Stimulated activated CD4-positive, alpha-beta T cell treated with anti-CD3 and anti-CD28 coated beads, Interleukin-15, amount 100 ng/mL, for 1 hour (primary cell): Measurements from ENCODE around the gene ST6GALNAC5.
"Not testable (repeated sequence)": the region's sequence is repeated elsewhere in the genome, so short reads cannot be mapped to it uniquely, and the experiment has no call there.

ENCODE experiments used
- DNase-seq, 2 donors: peaks; one replicate each; pipeline ENCODE4 v3.0.0-alpha.2; 2020; ENCODE audit warnings: low read depth in 1 of 2, low spot score in 1 of 2

ST6GALNAC5 gene

DNA sequence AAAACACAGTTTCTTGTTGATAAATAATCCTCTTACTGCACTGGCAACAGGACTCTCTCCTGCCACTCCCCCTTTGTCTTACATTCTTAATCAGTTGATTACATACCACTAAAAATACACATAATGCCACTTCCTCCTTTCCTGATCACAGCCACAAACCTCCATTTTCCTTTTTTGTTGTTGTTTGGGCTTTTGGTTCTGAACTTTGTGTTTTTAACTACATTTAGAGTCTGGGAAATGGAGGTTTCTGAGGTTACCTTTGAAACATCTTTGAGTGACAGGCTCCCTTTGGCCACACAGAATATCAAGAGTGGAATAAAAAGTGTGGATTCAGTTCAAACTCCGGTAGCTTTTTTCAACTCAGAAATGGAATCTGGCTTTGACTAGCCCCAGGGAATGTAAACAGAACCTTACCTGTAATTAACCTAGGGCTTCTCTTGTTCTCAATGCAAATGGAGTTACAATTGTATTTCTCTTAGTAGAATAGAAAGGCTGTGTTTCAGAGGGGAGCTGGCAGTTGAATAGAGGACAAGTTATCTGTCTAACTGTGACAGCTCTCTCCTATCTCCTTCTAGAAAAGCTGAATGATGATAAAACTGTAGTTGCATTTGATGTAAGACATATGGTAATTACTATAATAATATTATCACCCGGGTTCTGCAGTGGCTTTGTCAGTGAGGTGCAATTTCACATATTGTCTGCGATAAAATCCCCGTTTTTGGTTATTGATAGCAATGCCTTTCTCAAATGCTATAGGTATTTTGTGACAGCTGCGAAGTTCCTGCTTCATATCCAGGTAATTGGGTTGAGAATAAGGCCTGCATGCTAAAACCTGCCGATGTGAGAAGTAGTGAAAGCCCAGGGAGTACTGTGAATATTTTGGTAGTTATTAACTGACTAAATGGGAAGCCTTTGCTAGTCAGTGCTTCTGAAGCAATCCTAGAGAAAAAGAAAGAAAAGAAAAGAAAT is 66.9 kb downstream of the ST6GALNAC5 start:
- DNase-seq, result no peak

DNA sequence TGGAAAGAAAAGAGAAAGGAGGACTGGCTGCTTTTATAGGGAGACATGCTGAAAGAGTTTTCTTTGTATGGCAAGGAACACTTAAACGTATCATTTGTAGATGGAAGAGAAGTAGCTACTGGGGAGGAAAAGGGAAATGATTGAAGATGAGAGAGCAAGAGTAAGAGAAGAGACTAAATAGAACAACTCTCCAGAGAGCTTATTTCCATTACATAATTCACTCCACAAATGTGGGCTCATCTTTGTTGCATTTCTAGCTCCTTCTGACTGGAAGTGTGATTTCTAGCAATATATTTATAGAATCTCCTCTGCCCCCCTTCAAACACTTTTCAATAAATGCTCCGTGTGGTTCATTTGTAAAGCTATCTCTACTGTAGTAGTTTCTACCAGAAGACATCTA is 71.0 kb downstream of the ST6GALNAC5 start:
- DNase-seq, result no peak

GRCh38 chr1:76939050-76939816 is 72.0 kb downstream of the ST6GALNAC5 start:
- no peak for DNase-seq

GRCh38 chr1:76939817-76940216 is 72.5 kb downstream of the ST6GALNAC5 start:
- DNase-seq, result no peak

- DNase-seq, result no peak
These were observed 73.5 kb downstream of the ST6GALNAC5 start for GRCh38 chr1:76940571-76941335.

GRCh38 chr1:76942549-76942948 is 75.3 kb downstream of the ST6GALNAC5 start:
- DNase-seq, result no peak

- DNase-seq, result no peak
These were observed 77.7 kb downstream of the ST6GALNAC5 start for GRCh38 chr1:76944942-76945341.

GRCh38 chr1:76948846-76949245 is 81.6 kb downstream of the ST6GALNAC5 start:
- no peak for DNase-seq

- DNase-seq, result no peak
These were observed 82.2 kb downstream of the ST6GALNAC5 start for GRCh38 chr1:76949503-76949902.

DNA sequence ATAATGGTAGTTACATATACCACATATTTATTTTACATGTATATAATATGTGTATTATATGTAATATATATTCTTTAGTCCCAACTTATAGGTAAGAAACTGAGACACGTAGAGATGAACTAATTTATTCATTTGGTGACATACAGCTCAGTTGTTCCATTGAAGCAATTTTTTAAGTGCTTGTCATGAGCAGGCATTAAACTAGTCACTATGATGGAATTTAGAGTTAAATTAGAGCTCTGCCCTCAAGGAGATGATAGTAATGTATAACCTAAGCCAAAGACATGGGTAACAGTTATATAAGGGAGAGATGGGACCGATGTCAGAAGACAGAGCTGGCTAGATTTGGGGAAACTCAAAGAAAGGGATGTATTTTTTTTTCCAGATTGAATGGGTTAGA is 83.0 kb downstream of the ST6GALNAC5 start:
- no peak for DNase-seq

GRCh38 chr1:76951153-76951552 is 83.9 kb downstream of the ST6GALNAC5 start:
- DNase-seq, result no peak

DNA sequence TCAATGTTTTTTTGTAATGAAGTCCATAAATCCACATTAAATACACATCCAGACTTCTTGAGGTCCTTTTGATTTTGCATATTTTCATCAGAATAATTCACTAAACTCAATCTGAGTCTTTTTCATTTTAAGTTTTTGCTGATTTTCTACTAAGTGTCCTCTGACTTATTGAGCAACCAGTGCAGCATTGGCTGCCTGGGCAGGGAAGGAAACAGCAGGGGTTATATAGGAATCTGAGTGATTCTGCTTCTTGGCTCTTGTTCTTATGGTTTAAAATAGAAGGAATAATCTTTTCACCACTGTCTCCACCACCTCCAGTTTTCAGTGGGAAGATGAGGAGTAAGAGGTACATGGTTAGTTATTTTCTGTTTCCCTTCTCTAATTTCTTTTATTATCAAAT is 88.4 kb downstream of the ST6GALNAC5 start:
- no peak for DNase-seq

DNA sequence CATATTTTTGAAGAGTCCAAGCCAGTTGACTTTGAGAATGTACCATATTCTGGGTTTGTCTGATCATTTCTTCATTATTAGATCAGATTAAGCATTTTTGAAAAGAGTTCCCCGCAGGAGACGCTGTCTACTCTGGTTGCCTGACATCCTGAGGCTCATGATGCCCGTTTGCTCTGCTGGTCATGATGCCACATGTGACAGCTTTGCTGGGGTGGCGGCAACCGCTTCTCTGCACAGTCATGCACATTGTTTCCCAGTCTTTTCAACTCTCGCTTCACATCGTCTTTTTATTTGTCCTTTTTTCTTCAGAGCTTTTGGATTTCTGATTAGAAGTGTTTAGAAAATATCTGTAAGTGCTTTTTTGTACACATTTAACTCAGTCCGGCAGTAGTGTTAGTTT is 90.7 kb downstream of the ST6GALNAC5 start:
- no peak for DNase-seq

- DNase-seq, result no peak
These were observed 91.5 kb downstream of the ST6GALNAC5 start for GRCh38 chr1:76958828-76959227.

GRCh38 chr1:76959556-76959955 is 92.3 kb downstream of the ST6GALNAC5 start:
- DNase-seq, result no peak

GRCh38 chr1:76961181-76961819 is 94.0 kb downstream of the ST6GALNAC5 start:
- DNase-seq, result no peak

DNA sequence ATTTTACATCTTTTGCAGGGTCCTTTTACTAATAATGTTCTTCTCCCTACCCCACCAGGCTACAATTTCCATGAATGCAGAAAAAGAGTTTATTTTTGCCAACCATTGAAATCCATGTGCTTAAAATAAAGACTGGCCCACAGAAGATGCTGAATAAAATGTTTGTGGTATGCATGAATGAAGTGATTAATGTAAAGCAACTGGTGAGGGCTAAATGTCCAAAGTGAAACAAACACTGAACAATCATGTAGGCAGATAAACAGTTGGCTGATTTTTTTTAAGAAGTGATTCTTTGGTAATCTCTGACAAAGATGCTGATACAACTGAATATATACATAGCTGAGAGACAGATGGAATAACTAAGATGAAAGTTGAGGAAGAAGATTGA is 94.5 kb downstream of the ST6GALNAC5 start:
- no peak for DNase-seq

DNA sequence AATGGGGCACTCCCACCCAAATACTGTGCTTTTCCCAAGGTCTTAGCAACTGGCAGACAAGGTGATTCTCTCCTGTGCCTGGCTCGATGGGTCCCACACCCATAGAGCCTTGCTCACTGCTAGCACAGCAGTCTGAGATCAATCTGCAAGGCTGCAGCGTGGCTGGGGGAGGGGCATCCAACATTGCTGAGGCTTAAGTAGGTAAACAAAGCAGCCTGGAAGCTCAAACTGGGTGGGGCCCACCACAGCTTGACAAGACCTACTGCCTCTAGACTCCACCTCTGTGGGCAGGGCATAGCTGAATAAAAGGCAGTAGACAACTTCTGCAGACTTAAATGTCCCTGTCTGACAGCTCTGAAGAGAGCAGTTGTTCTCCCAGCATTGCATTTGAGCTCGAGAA is 114.0 kb downstream of the ST6GALNAC5 start:
- DNase-seq, result not testable (repeated sequence)

- no peak for DNase-seq
These were observed 122.7 kb downstream of the ST6GALNAC5 start for GRCh38 chr1:76989976-76990375.

- no peak for DNase-seq
These were observed 125.8 kb downstream of the ST6GALNAC5 start for GRCh38 chr1:76993036-76993435.
